HG03045 (cell line): ENCODE data around the gene SLC8A1.

Experiments used
- ATAC-seq: cut with Tn5 transposase; IDR thresholded peaks from one replicate; pipeline ENCODE4 v1.9.1; 2021; ENCODE audit warnings: mild to moderate bottlenecking, moderate library complexity; ENCODE audit not compliant: unreplicated experiment

The SLC8A1 gene

DNA sequence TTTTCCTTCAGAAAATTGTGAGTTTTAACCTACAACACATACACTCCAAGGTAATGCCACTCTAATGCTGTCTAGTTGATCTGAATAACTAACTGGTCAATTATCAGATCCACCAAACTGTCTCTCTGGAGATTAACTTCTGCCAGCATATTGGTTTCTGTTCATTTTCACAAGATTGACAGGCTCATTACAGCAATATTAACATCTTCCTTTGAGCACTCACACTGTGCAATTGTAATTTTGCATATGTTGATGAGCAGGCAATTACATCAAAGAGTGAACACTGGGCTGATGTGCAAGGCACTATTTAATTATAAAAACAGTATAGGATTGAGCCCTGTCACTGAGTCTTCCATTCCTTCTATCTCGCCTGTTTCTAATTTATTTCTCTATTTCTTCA, 197.3 kb downstream of the SLC8A1 start:
- ATAC-seq, result no peak

DNA sequence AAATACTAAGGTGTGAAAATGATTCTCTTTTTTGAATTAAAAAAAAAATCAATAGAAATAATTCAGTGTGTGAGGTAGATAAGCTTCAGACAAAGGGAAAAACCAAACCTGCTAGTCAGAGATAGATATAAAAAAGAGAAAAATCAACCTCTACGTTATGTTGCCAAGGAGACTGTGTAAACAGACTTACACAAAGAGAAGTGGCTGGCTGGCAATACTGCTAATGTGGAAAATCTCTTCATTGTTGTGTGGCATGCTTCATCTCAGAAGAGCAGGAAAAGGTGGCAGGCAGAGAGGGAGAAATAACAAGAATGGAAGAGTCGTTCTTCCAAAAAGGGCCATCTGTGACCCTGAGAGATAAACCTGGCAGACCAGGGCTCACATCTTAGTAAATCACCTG, 200.8 kb downstream of the SLC8A1 start:
- ATAC-seq, result no peak

DNA sequence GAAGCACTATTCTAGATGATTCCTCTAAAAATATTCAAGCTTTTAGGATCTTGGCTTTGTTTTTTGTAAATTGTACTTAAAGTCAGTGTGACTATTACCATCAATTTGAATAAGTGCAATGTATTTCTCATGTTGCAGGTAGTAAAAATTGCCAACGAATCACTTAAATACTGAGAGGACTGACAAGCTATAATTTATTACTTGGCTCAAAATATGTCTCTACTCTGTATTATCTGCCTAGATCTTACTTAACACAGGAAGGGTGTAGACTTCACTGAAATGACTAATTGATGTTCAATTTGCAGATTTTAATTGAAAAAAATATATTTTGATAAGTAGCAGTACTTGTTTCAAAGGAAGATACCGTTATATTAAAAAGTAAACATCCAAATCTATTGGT, 202.3 kb downstream of the SLC8A1 start:
- ATAC-seq, result no peak

DNA sequence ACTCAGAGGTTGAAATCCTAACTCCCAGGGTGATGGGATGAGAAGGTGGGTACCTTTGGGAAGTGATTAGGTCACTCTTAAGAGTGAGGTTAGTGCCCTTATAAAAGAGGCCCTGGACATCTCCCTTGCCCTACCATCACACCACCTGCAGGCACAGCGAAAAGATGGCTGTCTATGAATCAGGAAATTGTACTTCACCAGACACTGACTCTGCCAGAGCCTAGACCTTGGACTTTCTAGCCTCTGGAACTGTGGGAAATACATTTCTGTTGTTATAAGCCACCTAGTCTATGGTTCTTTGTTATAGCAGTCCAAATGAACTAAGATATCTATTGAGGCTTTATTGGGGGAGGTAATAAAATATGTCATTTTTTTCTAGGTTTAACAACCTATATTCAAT, 203.6 kb downstream of the SLC8A1 start:
- ATAC-seq, result no peak

DNA sequence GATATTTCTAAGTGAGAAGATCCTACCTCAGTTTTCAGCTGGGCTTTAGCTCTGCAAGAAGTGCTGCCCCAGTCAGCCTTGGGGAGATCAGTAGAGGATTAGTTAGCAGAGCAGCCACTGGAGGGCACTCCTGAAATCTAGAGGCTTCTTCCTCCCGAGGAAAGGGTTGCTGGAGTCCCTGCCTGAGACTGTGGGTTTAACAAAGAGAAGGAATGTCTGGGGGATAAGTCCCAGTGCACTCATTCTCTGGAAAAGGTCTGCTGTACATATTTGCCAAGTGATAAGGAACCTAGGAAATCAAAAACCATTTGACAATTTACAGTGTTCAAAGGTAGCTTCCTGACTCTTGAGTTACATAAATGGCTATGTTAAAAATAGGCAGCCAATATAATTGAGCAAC, 207.2 kb downstream of the SLC8A1 start:
- ATAC-seq, result no peak

DNA sequence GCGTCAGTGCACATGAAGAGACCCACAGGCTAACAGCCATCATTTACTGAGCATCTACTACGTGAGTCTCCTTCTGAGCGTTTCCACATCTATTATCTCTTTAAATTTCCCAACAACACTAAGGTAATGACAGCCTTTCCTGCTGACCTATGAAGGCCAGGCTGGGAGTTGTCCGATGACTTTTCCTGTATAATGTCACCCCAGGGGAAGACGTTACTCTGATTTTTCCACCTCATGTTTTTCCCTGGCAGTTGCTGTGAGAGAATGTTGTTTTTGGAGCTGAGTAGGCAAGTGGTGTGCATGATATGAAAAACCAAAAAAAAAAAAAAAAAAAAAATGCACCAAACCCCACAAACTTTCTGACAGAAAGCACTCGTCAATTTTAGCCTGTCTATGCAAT, 207.6 kb downstream of the SLC8A1 start:
- no peak for ATAC-seq

DNA sequence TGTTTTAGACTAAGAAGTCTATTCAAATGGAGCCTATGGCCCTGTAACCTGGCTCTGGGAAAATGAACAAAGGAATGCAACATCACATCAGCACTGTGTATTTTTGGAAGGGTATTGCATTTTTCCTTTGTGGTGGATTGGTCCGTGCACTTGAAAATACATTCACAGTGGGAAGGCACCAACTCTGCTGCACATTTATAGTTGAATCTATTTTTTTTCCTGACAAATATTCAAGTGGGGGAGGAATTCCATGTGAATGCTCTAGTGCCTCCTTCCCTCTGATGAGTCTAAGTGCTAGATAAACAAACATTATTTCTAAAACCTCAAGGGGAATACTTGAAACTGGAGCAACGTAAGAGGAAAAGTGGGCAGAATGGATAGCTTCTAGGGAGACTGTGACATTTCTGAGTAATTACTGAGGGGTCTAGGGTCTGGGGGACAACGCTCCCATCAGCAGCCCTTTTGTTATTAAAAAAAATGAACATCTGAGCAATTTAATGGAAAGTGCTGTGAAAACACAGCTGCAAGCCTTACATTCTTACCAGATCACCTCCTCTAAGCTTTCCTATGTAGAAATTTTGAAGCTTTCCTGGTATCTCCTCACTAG, 208.2 kb downstream of the SLC8A1 start:
- ATAC-seq, result no peak

DNA sequence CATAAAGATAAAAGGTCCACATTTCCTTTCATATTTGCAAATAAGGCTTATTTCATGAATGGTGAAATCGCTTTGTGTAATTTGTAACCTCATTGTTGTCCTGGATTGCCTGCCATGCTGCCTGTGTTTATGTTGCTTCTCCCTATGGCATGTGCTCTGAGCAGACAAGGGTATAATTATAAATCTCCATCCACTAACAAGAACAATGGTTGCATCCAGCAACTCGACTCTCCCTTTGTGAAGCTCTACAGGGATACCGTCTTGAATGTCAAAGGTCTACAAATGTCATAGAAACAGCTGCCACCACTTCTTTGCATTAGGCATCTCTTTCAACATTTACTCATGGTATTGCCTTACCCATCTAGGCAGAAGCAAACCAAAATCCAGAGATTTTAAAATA, 209.6 kb downstream of the SLC8A1 start:
- no peak for ATAC-seq

DNA sequence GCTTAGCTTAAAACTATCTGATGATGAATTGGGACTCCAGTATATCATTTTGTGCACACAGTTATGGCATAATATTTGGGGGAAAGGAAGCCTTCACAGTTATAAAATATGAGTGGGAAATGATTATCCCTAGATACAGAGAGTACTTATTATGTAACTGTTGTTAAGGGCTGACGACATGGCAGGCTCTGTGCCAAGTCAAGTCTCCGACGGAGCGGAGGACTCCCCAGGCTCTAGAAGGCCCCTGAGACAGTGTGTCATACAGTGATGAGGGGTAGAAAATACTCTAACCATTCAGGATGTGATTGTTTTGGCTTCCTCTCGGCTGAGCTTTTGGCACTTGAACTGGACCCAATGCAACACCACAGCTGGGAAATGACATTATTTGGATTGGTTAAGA, 211.8 kb downstream of the SLC8A1 start:
- no peak for ATAC-seq

DNA sequence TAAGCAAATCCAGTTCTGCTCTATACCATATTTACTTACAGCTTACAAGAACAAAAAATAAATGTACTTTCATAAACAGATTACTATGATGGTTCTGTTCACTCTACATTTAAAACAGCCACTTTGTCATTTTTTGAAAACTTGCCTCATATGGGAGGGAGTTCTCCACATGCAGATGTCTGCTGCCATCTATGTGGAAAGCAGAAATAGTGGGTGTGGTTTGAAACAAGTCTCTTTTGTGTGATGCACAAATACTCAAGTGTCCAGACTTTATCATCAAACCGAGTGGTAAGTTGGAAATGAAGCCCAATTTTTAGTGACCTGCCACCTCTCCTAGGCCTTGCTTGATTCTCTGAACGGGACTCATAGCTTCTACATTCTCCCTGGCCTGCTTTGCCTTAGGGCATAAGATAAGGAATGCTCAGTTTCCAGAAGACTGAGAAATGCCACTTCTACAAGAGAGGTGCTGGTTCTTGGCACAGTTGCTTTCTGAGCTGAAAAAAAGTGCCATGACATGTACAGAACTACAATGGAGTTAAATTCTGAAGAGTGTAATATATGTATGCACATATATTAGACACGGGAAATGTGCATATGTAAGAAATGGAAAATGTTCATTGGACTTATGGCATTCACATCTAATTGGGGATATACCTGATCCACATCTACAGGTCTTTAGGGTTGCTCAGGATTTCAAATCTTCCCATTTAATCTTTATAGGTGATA, 221.0 kb downstream of the SLC8A1 start:
- ATAC-seq, result no peak

DNA sequence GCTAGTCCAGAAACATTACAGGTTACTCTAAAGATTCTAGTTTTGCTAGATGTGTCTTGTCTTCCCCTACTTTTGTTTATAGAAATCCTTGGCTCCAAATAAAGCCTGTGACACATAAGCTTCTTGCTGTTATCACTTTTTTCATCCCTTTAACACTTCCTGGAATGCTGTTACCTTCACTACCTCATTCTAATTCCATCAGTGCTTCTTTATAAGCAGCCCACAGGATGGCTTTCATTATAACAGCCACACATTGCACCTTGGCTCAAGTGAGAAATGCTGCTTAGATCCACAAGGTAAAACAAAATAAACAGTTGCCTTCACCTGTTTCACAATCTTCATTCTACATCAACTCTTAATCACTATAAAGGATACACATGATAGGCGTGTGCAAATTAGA, 221.7 kb downstream of the SLC8A1 start:
- ATAC-seq, result no peak

DNA sequence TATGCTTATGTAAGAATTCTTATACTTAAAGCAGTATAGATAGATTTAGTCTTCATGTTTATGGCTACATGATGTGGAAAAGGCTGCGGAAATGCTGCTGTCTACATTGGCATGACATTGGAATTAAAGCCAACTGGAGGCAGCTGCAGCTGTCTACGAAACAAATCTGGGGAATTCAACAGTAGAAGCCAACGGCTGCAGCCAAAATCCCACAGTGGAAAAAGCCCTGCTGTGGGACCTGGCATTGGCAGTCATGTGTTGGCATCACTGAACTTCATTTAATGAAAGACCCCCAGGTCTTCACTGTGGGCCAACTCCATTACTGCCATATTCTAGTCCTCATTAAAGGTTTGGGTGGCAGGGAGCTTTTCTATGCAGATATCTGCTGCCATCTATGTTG, 223.6 kb downstream of the SLC8A1 start:
- ATAC-seq, result no peak

DNA sequence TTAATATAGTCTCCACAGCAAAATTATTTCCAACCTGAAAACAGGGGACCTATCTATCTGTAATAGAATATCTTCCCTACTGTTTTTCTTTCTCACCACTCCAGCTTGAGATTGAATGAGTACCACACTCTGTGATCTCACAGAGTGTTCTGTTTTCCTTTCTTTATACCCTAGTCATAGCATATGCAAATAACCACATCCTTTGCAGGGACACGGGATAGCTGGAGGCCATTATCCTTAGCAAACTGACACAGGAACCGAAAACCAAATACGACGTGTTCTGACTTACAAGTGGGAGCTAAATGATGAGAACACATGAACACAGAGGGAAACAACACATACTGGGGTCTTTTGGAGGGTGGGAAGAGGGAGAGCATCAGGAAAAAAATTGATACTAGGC, 224.7 kb downstream of the SLC8A1 start:
- no peak for ATAC-seq

DNA sequence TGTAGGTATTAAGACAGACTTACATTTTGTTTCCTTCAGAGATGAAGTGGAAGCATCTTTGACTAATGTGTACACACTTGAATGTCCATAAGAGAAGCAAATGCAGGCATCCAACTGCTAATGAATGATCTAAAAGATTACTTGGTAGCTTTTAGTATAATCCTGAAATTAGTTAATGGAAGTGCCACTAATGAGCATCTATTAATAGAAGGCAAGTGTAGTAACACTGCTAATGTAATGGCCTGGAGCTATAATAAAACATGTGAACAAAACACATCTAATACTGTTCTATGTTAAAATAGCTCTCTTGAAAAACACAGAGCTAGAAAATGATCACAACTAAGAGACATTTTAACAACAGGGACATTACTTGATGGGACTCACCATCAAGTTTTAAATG, 225.3 kb downstream of the SLC8A1 start:
- ATAC-seq, result no peak

DNA sequence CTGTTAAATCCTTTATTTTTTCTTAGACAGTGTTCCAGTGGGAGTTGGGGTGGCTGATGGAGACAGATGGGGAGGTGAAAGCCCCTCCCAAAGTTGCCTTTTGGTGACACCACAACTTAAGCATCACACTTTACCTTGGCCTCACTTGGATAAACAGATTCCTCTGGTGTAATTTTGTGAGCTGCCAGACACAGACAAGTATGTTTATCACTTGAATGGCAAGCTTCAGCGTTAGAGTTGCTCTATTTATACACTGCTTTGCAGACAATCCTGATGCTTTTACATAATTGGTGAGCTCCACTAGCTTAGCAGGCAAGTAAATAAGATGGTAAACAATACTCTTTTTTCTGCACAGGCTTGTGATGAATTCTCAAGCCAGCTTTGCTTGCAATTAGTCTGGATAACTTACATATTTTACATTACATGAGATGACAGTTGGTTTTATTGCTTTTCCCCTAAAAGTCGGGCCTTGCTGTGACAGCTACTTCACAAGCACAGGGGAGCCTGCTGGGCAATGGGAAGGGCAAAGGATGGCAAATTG, 226.2 kb downstream of the SLC8A1 start:
- ATAC-seq, result no peak

DNA sequence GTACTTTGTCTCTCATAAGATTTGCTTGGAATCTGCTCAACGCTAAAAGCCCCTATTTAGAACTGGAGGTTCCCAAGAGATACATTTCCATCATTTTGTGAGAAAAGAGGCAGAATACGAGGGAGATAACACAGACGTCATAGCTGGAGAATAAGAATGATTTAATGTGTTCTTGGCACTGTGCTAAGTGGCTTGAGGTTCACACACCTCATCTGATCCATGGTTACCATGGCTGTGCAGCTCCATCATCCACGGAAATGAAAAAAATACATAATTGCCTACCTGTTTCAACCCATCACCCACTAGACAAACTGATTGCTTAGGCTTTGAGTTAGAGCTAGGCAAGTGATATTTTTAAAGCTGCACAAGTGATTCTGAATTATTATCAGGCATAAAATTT, 227.6 kb downstream of the SLC8A1 start:
- ATAC-seq, result no peak

DNA sequence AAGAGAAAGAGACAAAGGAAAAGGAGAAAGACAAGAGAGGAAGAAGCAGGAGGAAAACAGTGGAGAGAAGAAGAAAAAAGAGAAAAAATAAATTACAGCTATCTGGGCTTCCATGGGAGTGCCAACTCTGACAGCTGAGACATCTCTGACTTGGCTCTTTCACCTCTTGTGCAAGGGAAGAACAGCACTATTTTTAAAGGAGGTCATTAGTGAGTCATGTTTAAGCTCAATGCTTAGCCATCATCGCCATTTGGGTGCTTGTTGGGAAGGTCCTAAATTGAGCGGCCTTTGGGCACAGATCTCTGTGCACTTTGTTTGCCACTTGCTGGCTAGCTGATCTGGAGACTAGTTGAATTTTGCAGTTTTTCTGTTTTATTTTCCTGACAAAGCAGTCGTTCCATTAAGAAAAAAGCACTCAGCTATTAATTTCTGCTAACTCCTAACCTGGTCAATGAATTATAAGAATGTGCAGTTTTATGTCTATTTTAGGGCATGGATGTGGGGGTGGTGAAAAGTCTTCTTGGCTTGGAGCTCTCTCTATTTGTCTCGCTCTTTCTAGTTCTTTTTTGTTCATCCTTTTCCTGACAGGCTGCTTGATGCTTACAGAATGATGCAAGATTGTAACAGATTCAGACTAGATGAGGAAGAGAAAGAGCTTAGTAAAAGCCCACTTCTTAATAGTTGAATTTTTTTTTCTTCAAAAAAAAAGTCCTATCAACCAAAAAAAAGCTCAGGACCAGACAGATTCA, 231.5 kb downstream of the SLC8A1 start:
- no peak for ATAC-seq

DNA sequence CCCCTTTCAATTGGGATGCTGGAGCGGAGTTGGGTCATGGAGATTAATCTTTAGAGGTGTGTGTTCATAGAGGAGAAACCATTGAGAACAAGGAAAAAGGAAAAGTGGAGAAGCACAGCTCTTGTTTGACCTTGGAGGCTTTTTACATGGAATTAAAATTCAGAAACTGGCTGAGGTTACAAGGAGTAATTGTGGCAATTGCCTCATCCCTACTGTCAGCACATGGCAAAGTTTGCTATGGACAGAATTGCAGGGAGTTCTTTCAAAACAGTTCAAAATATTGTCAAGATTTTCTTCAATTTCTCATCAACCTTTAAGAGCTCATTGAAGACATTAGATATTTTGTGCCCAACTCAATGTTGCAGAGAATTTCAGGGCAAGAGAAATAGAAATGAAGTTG, 232.7 kb downstream of the SLC8A1 start:
- ATAC-seq, result no peak

DNA sequence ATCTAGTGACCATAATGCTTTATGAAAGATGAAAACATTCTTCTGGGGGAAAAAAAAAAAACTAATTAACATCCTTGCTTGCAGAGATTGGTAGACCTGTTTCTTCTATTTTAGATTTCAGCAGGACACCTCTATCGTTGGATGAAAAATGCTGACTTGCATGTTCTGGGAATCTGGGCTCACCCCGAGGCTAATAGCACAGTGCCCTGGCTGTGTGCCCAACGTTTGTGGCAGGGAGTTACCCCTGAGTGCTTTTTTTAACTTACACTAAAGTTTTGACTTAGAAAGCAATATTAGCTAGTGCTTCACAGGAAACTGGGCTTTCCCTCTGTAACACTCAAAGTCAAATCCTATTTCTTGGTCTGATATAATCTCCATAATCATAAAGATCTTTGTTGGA, 233.2 kb downstream of the SLC8A1 start:
- no peak for ATAC-seq

DNA sequence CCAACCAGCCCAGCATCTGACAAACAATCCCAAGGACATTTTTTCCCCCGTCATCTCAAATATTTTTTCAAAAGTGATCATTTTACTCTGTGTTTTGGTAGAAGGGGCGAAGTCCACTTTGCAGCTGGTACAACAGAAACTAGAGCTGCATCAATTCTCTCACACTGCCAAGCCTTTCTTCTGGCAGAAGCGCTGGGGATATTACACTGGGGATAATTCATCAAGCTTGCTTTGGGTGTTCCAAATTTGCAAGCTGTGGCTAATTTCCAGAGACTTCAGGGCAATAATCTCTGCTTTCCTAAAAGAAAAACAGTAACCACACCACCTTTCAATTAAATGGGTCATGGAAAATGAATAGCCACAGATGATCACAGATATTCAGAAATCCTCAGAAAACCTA, 238.3 kb downstream of the SLC8A1 start:
- ATAC-seq, result no peak

DNA sequence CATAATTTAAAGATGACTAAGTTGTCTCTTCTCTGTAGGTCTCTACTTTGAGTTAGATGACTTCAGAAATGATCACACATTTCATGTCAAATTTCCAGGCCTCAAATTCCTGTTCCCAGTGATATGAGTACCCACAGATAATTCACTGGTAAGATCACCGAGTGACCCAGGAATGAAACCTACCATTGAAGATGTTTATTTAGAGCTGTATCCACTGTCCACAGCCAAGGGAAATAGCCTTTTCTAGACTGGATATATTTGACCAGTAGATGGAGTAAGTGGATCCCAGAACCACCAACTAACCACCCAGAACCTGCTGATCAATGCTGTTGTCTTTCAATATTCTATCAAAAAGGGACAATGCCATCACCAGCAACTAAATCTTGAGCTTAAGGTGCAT, 238.8 kb downstream of the SLC8A1 start:
- no peak for ATAC-seq

DNA sequence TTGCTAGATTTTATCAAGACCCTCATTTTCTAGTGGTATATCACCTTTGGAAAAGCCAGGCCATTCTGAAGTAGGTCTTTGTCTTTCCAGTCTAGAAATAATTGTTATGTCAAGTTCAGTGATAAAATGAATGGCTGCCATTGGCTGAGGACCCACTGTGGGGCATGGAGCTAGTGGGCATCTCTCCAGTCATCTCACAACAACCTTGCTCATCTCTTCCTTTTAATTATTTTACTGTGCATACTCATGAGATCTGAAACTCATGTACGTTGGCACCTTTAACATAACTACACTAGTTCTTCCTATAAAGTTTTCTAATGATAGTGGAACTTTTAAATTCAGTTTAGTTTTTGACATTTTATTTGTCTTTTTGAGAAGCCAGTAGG, 240.9 kb downstream of the SLC8A1 start:
- ATAC-seq, result no peak
